ENCODE results near the gene ASAP3.

- TF ChIP-seq CTCF (IDR thresholded peaks at IDR 0.05; ENCODE audit: borderline replicate concordance, extremely low read depth, low read length, poor library complexity, severe bottlenecking) (no peak), EZH2 (IDR thresholded peaks at IDR 0.05; ENCODE audit: borderline replicate concordance, low read depth, low read length, severe bottlenecking) (no peak)
Observed at GRCh38 chr1:23421343-23421742, 62.6 kb downstream of the ASAP3 start.
